IPS-18c (cell line): ENCODE measurements around the gene SATB2.

Experiments used
- H3K4me3 ChIP-seq: 2 replicates; pipeline ENCODE4 v1.7.0; 2013; ENCODE audit warnings: low read depth, mild to moderate bottlenecking, low read length, moderate library complexity; ENCODE audit not compliant: insufficient read depth
- H3K9me3 ChIP-seq: one replicate; pipeline ENCODE4 v1.6.1; 2013; ENCODE audit warnings: mild to moderate bottlenecking, low read length, moderate library complexity; ENCODE audit not compliant: control insufficient read depth, insufficient read depth

The SATB2 gene

GRCh38 chr2:199383021-199383420, 74.7 kb downstream of the SATB2 start:
- Histone ChIP-seq H3K9me3 (no peaks in the 10 kb centered on the region), H3K4me3 (no peak overlapping the region)

DNA sequence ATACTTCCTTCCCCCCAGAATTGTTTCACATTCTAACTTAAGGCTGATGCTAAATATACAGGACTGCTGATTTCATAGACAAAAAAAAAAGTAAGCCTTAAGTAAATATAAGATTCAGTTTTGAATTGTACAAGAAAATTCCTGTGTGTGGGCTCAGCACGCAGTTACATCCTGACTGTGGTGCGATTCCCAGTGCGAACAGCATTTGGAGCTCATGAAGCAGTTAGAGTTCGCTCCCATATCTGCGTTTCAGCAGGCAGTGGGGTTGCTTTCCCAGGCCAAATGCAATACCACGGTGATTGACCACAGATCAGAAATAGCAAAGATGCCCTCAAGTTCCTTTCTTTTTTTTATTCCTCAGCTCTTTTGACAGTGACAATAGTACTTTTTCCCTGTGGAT, 75.6 kb downstream of the SATB2 start:
- Histone ChIP-seq H3K9me3 (no peaks in the 10 kb centered on the region), H3K4me3 (no peak overlapping the region)

- H3K4me3 ChIP-seq: no peak overlapping the region
Observed at GRCh38 chr2:199381531-199381930, 76.2 kb downstream of the SATB2 start.

GRCh38 chr2:199378948-199379650, 78.6 kb downstream of the SATB2 start:
- H3K9me3 ChIP-seq: no peaks in the 10 kb centered on the region
- H3K4me3 ChIP-seq: no peak overlapping the region

More at GRCh38 chr2:199381531-199381930, 76.2 kb downstream of the SATB2 start:
- no peaks in the 10 kb centered on the region for H3K9me3 ChIP-seq

GRCh38 chr2:199370150-199370780, 87.5 kb downstream of the SATB2 start:
- Histone ChIP-seq H3K9me3 (no peaks in the 10 kb centered on the region), H3K4me3 (no peak overlapping the region)

DNA sequence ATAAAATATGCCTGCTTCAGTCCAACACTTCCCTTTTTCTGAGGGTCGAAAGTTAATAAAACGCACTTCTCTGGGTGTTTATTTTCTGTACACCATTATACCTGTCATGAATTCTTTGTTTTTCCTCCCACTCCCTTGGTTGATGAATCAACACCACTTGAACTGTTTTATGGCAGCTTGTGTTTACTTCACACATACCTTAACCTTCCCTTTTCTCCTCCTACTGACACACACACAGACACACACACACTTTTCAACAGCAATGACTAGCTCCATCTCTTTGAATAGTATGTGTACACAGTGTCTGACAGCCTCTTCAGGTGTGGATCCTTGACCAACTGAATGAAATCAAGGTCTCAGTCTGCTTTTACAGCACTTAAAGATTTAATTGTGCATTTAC, 91.3 kb downstream of the SATB2 start:
- H3K4me3 ChIP-seq: no peak overlapping the region
- no peaks in the 10 kb centered on the region for H3K9me3 ChIP-seq

DNA sequence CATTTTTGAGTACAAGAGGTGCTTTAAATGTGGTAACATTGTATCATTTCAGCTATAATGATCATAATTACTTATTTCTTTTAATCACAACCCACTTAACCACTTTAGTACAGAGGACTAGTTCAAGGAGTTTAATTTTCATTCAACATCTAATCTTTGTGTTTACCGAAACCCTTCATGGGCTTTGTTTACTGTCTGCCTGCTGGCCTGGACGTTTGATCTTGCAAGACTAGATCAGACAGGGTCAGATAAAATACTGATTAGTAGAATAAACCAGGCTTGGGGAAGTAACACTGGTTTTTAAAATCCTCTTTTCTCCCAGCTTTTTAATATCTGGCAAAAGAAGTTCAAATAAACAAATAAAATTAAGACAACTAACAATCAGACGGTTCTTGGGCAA, 93.6 kb downstream of the SATB2 start:
- no peak overlapping the region for H3K4me3 ChIP-seq
- no peaks in the 10 kb centered on the region for H3K9me3 ChIP-seq

- Histone ChIP-seq H3K4me3 (no peak overlapping the region), H3K9me3 (no peaks in the 10 kb centered on the region)
Observed at GRCh38 chr2:199356412-199356811, 101.3 kb downstream of the SATB2 start.

GRCh38 chr2:199348871-199349270, 108.9 kb downstream of the SATB2 start:
- Histone ChIP-seq H3K9me3 (no peaks in the 10 kb centered on the region), H3K4me3 (no peak overlapping the region)

DNA sequence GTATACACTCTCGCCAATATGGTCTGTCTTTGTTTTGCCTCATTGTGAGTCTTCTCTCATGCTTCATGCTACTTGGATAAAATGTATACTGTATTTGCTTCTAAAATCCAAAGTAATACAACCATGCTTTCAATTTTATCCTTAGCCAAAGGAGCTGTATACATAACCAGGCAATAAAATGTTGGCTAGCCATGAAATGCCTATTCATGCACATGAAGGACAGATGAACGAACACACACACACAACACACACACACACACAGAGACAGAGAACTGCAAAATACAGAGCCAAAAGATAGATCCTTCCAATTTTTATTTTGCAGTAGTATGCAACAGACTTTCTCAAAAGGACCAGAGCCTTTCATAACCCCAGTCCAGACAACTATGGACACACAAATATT, 113.7 kb downstream of the SATB2 start:
- Histone ChIP-seq H3K4me3 (no peak overlapping the region), H3K9me3 (peaks cover under 1% of the 10 kb centered on the region)

GRCh38 chr2:199342334-199342733, 115.4 kb downstream of the SATB2 start:
- H3K9me3 ChIP-seq: peaks cover 2% of the 10 kb centered on the region
- no peak overlapping the region for H3K4me3 ChIP-seq

DNA sequence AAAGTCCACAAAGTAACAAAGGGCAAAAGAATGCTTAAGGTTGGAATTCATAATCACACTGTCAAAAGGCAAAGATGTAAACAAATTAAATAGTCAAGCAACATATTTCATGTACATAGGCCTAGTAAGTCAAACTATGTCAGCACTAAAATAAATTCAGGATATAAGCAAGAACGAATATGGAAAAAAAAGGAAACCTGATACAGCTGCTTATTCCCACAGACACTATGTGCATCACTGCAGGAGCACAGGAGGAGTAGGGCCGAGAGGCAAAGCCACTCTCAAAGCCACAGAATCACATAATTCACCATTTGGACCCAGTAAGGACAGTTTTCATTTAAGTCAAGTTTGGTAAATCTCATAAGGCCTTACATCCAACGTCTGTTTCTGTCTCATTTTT, 116.6 kb downstream of the SATB2 start:
- Histone ChIP-seq H3K9me3 (peaks cover 2% of the 10 kb centered on the region), H3K4me3 (no peak overlapping the region)

- no peak overlapping the region for H3K4me3 ChIP-seq
Observed at GRCh38 chr2:199339891-199340605, 117.7 kb downstream of the SATB2 start.

DNA sequence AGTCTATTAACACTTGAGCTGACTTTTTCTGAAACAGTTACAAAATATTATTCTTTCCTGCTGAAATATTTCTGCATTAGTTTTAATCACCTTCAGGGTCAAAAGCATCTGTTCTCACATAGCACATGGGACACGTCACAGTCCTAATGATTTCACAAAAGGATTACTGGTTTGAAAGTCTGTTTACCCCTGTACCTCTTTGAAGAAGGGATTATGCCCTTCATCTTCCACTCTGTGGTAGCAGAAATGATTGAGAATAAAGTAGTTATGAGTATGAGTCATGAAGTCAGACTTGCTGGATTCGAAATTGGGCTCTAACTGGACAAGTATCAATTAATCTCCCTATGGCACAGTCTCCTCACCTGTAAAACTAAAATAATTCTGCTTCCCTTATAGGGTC, 121.2 kb downstream of the SATB2 start:
- H3K9me3 ChIP-seq: peaks cover 2% of the 10 kb centered on the region
- H3K4me3 ChIP-seq: no peak overlapping the region

More at GRCh38 chr2:199339891-199340605, 117.7 kb downstream of the SATB2 start:
- H3K9me3 ChIP-seq: peaks cover 2% of the 10 kb centered on the region

- peaks cover 2% of the 10 kb centered on the region for H3K9me3 ChIP-seq
- no peak overlapping the region for H3K4me3 ChIP-seq
Observed at GRCh38 chr2:199335502-199335901, 122.2 kb downstream of the SATB2 start.

- Histone ChIP-seq H3K4me3 (no peak overlapping the region), H3K9me3 (no peaks in the 10 kb centered on the region)
Observed at GRCh38 chr2:199329466-199329865, 128.3 kb downstream of the SATB2 start.

DNA sequence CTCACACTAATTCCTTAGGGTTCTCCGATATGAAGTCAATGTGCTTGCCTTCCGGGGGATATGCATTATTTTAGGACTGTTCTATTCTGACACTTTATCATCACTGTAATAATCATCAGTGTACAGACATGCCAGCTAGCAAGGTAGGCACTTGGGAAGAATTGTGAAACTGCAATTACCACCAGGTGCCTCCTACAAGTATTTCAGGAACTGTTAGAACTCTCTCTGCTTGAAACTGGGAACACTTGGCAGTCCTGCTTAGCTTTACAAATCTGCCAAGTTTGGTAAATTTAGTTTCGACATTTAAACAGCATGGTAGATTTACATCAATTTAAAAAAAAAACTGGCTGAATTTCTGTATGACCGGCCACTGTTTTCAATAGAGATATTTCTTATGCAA, 128.7 kb downstream of the SATB2 start:
- Histone ChIP-seq H3K9me3 (no peaks in the 10 kb centered on the region), H3K4me3 (no peak overlapping the region)

DNA sequence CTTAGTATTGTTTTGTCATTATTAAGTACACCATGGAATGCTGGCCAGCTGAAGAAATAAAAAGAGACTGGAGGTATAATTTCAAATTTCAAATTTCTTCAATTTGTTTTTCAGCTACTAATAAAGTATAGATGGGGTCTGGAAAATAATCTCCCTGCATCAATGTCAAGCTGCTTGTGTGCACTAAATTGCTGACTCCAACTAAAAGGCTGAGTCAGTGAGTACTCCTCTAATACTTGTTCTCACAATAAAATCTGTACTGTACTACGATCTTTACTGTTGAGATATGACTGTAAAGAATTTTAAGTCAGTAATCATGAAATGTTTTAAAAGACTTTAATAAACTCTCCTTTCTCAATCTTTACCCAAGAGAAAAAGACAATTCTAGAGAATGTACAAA, 131.9 kb downstream of the SATB2 start:
- Histone ChIP-seq H3K4me3 (no peak overlapping the region), H3K9me3 (no peaks in the 10 kb centered on the region)
